RCC 7860 (cell line): ENCODE data around the gene SOCS7.

Source experiments
- DNase-seq: peaks from one replicate; pipeline ENCODE4 v3.0.0-alpha.2; 2015; ENCODE audit warnings: low spot score
- FAIRE-seq: peaks from 2 replicates; lab custom pipeline; 2012; peaks lifted over from hg19 to GRCh38; lab: Jason Lieb, UNC

SOCS7 gene

DNA sequence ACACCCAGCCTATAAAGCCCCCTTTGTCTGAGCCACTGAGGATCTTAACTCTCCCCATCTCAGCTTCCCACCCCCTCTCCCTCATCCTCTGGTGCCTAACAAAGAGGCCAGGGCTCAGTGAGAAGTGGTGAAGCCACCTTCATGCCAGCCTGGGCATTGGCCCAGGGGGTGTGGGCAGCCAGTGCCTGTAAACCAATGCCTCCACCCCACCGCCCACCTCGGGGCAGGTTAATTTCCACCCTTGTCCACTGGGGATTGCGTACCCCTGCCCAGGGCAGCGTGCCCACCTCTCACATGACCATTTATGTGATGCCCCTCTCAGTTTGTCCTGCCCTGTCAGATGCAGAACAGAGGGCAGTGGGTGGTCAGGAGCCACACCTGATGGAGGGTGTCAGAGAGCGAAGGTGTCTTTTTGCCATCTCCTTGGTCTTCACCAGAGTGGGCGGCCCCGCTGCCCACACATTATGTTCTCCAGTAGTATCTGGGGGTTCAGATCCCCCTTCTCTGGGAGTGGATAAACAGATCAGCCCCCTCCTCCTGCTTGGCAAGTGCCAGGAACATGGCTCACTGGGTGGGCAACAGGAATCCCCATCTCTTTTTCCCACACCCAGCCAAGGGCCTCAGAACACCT, 66.5 kb downstream of the SOCS7 start:
- DNase-seq (no peak), FAIRE-seq (no peak)

DNA sequence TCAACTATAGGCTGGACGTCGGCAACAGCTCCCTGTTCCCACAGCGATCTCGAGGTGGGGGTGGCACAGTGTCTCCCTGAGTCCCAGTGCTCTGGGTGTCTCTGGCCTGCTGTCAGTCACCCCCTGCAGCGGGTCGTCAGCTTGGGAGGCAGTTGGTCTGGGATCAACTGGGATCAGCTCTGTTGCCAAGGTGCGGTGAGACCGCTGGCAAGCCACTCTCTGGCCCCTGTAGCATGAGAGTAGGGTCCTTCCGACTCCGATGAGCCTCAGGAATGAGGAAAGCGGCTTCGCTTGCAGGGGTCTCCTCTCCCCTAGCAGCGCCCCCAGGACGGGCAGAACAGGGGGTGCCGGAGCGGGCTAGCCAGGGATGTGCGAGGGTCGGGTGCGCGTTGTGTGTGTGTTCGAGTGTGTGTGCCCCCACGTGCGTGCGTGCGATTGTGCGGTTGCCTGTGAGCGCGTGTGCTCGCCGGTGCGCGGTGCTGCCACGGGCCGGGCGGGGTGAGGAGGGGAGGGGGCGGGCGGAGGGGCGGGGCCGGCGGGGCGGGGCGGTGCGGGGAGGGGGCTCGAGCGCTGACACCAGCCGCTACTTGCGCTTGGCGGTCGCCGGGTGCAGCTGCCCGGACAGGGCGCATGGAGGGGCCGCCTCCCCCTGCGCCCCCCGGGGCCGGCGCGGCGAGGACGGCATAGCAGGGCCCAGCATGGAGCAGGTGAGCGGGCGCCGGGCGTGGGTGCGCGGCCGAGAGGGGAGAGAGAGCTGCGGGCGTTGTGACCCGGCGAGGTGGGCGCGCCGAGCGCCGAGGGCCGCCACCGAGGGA, 67.3 kb downstream of the SOCS7 start:
- FAIRE-seq = no peak
- DNase-seq = no peak

DNA sequence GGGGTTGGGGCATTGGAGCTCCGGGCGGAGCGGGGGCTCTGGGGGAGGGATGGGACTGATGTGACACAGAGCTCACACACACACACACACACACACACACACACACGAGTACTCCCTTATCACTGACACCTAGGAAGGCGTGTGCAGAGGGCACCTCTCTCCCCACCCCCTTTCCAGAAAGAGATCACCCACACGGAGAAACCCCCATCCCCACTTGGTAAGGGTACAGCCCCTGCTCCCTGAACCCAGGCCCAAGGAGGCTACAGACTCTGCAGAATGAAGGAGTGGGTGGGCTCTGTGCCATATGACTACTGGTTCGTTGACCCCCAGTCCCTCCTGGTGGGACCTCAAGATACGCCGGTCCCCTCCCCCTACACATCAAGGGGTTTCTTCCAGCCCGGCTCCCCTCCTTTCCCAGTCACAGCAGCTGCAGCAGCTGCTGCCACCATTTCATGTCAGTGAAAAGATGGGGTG, 67.9 kb downstream of the SOCS7 start:
- FAIRE-seq = no peak

DNA sequence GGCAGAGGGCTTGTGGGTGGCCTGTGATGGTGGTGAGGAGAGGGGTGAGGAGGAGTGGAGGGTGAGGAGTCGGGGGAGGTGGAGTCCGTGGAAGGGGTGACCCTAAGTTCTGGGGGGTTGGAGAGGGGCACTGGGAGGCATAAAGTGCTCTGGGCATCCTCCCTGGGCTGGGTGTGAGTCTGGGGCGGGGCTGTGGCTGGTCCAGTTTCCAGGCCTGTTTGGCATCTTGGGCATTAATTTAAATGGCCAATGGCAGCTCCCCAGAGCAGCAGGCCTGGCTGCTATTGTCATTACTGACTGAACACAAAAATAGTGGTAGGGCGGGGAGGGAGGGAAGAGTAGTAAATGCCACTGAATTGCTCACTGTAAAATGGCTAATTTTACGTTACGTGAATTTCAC, 68.9 kb downstream of the SOCS7 start:
- FAIRE-seq (no peak), DNase-seq (no peak)

More for the DNA sequence above, 67.9 kb downstream of the SOCS7 start:
- DNase-seq = no peak

DNA sequence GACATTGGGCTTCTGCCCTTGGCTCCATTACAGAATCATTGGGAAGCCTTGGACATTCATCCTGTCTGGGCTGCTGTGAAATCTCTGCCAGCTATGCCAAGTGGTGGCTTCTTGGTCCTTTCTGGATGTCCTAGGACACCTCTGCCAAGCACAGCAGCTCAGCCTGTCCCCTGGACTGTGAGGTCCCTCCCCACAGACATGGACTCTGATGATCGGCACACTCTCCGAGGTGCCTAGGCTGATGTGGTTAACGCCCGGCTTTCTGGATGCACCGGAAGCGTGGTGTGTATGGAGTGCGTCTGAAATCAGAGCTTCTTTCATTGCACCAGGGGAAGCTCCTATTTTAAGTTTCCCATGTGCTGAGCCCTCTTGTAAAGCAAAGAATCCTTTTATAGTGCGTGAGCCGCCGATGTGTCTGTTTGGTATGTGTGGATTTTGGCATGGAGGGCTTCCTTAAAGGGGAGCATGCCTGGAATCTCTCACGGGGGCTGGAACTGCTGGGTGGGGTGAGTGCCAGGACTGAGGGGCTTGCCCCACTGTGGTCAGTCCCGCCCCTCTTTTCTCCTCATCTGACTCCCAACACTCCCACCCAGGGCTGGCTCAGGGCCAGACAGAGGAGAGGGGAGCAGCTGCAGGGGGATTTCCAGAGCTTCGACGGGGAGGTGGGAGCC, 69.7 kb downstream of the SOCS7 start:
- DNase-seq = no peak
- FAIRE-seq = no peak

DNA sequence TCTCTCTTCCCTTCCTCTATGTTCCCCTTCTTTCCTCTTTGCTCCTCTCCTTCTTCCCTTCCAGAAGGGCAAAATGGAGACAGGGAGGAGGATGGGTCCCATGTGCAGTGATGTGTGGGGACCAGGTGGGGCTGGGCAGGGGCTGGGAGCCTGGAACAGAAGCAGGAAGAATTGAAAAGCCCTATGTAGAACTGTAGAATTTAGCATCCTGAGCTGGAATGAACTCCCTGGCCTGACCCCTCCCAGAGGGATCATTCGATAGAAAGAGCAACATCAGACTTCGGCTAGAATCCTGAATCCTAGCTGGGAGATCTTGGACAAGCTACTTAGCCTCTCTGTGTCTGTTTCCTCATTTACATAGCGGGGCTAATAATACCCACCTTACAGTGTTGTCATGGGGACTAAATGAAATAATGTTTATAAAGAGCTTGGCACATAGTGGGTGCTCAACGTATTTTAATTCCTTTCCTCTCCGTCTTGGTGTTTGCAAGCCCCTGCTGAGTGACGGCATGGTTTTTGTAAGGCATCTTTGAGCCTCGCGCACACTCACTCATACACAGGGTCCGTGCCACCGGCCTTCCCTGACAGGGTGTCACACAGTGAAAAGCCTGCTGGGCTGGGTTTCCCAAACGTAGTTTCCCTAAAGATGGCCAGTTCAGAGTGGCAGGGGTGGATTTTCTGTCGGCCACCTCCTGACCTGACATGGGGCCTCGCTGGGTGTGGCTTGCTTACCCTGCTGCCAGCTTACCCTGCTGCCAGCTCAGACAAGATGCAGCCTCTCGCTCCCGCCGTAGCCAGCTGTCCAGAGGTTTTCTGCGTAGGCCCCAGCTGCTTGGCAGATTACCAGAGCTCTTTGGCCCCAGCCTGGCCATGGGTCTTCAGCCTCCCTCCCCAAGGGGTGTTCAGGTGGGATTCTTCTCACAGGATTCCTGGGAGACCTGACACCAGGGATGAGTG, 70.5 kb downstream of the SOCS7 start:
- FAIRE-seq (no peak), DNase-seq (no peak)

DNA sequence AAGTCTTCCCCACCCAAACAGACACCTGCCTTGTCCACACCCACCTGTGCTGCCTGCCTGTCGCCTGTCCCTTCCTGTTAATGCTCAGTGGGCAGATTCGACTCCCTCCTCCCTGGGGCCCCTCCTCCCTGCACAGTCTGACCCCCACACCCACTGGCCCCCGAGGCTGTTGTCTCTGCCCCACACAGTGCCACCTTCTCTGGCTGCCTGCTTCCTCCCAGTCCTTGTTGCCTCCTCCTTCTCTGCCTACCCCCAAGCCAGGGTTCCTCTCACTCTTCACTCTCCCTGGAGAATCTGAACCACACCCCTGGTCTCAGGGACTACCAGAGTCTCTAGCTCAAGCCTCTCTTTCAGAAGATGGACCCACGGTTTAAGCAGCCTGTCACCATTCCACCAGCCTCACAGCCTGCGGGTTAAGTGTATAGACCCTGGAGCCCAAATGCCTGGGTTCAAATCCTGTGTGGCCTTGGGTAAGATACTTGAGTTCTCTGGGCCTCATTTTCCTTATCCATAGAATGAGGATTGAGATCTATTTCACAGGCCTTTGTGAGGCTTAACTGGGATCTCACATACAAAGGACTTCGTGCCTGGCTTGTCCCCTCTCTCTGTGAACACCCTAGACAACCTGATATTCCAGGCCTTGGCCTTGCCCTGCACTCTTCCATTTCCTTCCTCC, 72.8 kb downstream of the SOCS7 start:
- FAIRE-seq = no peak
- no peak for DNase-seq

DNA sequence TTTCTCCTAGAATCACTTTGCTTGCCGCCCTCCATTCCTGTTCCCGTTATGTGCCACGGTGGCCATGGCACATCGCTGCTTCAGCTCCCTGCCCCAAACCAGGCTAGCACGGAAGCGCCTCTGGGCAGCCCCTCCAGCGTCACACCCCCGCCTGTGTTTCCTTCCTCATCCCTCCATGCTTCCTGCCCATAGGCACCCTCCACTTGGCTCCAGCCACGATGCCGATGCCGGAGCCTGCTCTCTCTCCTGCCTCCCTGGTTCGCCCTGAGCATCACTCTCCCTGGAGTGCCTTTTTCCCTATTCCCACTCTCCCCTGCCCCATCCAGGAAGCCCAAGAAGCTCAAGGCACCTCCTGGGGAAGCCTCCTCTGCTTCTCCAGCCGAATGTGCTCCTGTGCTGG, 73.4 kb downstream of the SOCS7 start:
- no peak for FAIRE-seq
- DNase-seq = no peak

DNA sequence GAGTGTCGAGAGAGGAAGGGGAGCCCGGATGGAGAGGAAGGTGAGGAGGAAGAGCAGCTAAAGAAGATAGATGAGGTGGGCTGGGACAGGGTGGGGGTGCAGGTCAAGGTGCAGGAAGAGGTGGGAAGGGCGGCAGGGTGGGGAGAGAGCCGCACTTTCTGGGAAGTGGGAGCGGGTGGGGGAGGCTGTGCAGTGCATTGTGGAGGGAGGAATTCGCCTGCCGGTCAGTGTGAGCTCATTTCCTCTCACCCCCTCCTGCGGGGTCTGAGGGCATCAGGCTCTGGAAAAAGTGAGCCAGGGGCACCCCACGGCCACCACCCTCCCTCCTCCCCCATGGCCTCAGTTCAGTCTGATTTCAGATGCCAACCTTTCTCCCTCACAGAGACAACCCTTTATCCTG, 74.1 kb downstream of the SOCS7 start:
- FAIRE-seq (no peak), DNase-seq (no peak)

DNA sequence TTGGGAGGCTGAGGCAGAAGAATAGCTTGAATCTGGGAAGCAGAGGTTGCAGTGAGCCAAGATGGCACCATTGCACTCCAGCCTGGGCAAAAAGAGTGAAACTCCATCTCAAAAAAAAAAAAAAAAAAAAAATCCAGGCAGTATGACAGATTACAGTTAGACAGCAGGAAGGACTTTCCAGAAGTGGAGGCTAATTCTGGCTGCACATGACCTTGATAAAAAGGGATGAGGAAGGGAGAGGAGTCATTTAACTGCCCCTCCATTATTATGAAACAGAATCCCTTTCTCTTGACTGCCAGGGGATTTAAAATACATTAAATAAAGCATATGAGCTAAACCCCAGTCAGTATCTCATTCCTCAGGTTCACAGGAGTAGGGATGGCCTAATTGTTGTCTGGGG, 74.8 kb downstream of the SOCS7 start:
- no peak for FAIRE-seq
- no peak for DNase-seq

DNA sequence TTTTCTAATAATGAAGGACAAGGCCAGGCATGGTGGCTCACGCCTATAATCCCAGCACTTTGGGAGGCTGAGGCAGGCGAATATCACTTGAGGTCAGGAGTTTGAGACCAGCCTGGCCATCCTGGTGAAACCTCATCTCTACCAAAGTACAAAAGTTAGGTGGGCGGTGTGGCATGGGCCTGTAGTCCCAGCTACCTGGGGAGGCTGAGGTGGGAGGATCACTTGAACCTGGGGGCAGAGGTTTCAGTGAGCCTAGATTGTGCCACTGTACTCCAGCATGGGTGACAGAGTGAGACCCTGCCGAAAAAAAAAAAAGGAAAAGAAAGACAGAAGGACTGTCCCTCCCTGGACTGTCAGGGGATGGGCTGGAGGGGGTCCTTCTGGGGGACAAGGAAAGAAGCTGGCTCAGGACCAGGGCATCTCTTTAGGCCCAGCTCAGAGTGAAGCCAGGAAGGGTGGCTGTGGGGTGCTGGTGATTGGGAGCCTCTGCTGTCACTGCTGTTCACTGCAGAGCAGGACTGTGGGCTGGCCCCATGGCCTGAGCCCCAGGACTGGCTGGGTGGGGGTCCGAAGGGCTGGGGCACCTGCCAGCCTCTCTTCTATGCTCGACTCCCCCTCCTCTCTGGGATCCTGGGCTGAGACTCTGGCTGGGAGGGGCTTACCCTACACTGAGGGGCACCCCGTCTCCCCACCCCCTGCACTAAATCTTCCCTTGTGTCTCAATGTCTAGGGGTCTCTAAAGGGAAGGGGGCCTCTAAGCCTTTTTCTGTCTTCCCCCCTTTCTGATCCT, 75.7 kb downstream of the SOCS7 start:
- FAIRE-seq (no peak), DNase-seq (no peak)

DNA sequence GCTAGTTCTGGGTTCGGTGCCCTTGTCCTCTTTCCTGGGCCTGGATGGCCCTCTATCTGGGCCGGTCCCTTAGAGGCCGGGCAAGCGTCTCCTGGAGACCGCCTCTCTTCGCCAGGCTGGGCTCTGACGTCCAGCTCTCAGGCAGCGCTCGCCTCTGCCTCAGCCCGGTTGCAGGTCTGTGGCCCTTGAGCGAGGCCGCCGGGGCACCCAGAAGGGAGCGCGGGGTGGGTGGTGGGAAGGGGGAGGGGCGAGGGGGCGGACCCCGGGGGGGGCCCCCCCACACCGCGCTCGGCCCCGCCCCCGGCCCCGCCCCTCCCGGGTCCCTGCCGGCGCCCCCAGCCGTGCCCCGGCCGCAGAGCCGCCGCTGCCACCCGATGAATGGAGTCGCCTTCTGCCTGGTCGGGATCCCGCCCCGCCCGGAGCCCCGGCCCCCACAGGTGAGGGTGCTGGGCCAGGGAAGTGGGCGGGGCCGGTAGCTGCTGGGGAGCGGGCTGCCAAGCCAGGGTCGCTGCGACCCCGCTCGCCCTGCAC, 76.5 kb downstream of the SOCS7 start, which contains the start of gene ARHGAP23:
ARHGAP23 (plus strand) TSS at position 353 of the 531 bp plus-strand sequence; CDS start at position 375, 22 bp downstream.
- FAIRE-seq = no peak
- peak; percentile 53 for DNase-seq

DNA sequence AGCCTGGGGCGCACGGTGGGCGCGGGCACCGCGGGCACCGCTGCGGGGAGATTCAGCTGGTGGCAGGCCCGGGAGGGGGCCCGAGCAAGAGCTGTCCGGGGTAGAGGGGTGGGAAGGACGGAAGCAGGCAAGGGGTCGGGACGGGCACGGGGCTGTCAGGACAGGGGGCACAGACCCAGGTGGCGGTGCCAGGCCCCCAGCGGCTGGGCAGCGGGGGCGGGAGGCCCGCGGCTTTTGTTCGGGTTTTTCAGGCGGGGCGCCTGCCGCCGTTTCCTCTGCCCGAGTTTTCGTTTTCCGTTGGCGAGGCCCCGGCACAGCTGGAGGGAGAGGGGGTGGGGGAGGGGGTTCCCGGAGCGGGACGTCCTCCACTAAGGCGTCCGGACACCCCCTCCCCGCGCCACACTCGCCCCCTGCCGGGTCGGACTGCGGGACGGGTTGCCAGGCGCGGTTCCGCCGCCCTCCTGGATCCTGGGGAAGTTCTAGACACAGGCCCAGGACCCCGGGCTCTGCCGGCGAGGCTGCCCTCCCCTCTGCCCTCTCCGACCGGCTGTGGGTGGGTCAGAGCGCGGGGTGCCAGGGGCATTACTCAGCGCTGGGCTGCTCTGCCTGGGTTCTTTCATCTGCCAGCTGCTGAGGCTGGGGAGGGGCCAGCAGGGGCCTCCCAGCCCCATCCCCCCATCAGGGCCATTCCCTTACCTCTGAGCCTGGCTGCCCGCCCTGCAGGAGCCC, 77.2 kb downstream of the SOCS7 start:
- FAIRE-seq (no peak), DNase-seq (peak; percentile 43)

DNA sequence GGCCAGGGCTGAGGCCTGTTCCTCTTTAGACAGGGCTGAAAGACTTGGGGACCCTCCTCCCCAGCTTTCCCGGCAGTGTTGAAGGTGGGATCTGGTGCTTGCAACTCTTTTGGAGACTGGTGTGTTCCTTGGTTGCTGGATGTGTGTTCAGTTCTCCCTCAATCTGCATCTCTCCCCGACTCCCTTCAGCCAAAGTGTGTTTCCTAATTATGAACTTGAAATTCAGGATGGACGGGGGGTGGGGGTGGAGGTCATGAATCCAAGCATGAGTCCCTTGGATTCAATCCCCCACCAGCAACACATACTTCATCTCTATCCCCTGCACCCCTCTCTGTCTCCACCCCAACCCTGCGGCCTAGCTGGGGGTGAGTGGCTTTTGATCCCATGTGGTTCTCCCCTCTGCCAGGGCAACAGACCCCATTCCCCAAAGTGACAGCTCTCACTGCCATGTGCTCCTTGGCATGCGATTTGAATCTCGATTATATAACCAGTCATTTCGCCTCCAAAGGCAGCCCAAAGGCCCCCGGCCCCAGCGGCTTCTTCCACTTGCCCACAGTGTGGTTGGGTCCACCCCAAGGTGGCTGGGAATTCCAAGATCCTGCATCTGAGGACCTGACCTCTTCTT, 77.9 kb downstream of the SOCS7 start:
- FAIRE-seq = no peak
- no peak for DNase-seq

DNA sequence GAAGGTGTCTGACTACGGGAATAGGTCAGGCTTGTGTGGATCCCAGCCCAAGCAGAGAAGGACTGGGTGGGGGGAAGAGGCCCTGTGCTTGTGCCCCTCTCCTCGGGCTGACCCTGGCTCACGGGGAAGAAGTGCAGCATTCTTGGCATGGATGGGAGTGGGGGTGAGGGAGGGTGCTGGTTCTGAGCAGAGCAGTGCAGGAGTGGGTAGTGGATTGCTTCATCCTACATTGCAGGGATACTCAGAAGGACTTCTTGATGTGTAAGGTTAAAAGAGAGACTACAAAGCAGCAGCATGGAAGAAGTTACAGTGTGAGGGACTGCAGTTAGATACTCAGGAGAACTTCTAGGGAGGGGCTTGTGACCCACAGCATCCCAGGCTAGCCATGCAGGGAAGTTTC, 78.7 kb downstream of the SOCS7 start:
- DNase-seq (no peak), FAIRE-seq (no peak)

DNA sequence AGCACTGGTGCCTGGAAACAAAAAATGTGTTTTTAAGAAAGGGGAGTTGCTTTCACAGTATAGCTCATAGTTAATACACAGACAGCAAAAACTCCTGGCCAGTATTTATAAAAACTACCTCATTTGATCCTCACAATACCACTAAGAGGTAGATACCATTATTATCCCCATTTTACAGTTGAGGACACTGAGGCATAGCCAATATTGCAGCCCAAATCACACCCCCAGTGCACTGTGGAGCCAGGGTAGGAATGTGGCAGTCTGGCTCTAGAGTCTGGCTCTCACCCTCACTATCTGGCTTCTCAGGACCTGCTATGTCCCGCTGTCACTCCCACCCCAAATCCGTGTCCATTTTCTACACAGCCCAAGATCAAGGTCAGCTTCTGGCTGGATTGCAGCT, 79.2 kb downstream of the SOCS7 start:
- DNase-seq (no peak), FAIRE-seq (no peak)

DNA sequence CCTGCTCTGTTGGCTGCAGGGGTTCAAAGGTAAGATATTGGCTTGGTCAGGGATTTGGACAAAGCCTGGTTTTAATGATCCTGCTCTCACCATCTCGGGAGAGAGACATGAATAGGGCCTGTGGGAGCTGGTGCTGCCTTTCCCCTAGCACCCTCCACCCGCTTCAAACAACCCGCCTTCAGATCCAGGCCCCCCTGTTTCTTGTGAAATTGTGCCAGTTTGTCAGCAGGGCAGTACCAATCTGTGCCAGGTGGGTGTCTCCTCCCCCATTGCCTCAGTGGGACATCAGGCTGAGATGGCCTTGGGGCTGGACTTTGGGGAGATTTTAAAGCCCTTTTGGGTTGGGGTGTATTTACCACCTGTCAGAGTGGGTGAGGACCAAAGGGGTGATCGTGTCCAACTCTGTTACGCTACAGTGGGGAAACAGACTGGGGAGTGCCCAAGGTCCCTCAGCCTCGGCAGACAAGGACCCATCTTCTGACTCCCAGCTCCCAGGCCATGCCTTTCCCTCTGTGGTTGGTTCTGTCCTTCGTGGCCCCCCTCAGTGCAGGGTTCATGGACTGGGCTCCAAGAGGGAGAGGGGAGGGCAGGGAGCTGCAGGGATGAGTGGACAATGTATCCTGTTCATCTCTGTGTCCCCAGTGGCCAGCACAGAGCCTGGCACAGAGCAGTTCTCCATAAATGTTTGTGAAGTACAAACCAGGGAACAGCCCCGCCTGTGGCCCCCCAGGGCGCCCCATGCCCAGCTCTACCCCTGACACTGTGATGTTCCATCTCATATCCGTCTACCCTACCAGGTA, 79.9 kb downstream of the SOCS7 start:
- FAIRE-seq (no peak), DNase-seq (no peak)
